NCI-H1694 treated with DMSO at 0.1 percent for 48 hours (cell line): ENCODE data around the gene PDE10A.

ENCODE experiments used
- DNase-seq: peaks from one replicate; lab custom pipeline; 2025; lab: John Stamatoyannopoulos, UW

Gene PDE10A

DNA sequence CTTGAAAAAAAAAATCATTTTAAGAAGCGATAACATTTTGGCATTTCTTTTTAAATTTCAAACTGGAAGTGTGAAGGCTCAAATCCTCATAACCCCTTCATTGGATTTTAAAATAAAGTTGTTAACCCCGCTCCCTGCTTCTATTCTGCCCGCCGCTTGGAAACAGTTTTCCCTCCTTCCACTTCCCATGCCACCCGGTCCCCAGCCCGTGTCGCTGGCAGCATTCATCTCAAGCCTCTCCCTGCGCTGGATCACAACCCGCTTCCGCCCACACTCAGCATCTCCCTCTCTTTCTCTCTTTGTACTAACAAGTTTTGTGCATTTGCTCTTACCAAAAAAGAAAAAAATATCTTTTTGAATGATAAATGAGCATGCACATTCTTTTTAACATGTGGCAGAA, 15.4 kb upstream of the PDE10A start:
- no peak for DNase-seq

DNA sequence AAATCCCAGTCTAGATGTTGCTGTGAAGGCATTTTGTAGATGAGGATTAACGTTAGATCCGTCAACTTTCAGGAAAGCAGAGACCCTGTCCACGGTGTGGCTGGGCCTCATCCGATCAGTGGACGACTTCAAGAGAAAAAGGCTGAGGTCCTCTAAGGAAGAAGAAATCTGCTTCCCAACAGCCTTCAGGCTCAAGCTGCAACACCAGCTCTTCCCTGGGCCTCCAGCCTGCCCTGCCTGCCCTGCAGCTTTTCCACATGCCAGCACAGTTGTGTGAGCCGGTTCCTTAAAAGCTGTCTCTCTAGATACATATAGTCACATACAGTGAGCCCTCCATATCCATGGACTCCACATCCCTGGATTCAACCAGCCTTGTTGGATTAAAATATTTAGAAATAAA, 14.1 kb upstream of the PDE10A start:
- DNase-seq, result no peak

DNA sequence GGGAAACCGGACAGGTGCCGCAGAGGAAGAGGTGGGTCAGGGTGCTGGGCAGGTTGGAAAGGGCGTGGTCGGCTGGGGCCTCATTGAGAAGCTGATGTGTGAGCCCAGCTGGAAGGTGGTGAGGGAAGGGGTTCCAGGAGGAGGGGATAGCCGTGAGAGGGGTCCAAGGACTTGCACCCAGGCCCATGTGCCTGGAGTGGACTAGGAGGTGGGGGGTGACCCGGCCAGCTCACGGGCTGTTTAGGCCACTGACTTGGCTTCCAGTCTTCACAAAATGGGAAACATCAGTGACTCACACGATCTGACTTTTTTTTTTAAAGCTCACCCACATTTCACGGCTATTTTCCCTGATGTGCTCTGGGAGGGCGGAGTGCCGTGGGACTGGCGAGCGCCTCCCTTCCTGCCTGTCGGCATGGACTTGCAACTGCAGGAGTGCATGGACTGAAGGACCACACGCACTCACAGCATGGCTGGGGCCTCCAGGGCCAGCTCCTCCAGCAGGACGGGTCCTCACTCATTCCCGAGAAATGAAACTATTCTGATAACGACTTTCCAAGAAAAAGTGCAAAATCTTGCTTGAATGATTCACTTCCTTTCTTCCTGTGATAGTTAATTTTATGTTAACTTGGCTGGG, 13.5 kb upstream of the PDE10A start:
- no peak for DNase-seq

DNA sequence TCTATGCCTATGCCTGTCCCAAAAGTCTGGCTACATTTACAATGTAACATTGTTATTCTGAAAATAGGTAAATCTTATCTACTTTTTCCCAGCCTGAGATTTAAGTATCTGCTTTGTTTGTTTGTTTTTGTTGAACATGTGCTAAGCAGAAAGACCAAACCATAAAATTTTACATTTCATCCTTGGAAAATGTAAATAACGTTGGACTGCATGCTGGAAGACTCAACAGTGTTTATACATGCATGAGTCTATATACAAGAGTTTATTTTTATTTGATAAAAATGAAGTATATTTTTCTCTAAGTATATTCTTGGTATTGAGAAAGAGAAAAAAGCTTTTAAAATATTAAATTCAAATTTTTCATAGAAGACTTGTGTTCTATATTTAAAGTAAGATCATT, 12.1 kb upstream of the PDE10A start:
- no peak for DNase-seq

DNA sequence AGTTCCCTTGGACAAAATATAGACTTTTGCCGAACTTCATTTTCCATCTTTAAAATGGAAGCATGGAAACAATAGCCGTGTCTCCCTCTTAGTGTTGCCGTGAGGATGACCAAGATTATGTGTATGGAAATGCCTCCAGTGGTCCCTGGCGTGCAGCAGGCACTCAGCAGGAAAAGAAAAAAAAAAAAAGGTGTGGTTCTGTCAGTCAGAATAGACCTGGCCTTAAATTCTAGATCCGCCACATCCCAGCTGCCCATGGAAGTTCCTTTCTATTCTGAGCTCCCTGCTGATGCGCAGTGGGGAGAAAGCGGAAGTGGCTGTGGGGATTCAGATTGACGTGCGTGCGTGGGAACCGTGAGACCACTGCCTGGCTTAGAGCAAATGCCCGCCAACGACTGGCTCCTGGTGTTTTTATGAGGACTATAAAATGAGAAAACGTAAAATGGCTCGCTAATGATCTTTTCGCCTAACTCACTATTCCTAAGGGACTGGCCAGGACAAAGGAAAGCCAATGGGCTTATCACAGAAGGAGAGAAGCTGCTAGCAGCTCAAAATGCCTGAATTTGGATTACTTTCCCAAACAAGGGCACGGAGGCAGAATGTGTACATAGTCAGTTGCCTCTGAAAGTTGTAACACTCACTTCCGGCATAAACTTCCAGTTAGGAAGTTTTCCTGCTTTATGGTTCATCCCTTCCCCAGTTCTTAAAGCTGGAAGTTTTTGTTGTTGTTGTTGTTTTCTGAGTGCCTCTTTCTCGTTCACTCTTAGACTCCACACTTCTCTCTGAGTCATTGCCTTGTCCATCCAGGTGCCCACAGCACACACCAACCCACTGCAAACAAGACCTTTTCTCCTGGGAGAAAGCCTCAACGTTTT, 11.4 kb upstream of the PDE10A start:
- DNase-seq, result no peak

DNA sequence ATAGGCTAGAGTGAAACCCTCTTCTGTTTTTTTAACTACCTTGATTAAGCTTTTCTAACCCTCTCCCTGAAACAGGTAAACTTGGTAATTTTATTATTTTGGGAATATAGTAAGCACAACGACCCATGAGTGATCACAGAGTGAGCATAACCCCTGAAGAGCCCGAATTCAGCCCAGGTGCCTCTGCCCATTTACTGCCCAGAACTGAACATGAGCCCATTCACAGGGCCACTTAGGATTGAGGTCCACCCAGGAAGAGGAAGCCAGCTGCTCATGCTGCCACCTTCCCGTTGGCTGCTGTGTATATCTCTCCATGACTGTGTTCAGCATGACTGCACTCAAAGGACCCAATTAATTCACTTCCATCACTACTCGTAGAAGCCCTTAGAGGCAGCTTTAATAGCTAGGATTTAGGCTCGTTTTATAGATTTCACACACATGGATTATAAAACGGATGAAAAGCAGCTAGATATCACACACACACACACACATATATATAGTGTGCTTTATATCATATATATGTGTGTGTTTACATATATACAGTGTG, 8.3 kb upstream of the PDE10A start:
- no peak for DNase-seq

DNA sequence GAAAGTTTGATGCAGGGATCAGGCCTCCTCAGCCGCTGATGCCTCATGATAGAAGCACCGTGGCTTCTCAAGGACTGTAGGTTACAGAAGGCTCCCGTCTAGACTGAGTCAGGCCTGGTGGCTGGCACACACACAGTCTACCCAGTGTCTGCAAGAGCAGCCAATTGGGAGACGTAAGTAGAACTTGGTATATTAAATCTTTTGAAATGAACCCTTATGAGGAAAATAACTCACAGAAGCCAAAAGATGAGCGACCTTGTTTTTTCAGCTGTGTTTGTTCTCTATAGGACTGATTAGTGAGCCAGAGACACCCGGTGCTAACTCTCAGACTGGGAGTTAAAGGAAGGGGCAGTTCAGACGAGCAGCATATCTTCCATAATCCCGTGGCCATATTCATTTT, 5.9 kb upstream of the PDE10A start:
- no peak for DNase-seq

DNA sequence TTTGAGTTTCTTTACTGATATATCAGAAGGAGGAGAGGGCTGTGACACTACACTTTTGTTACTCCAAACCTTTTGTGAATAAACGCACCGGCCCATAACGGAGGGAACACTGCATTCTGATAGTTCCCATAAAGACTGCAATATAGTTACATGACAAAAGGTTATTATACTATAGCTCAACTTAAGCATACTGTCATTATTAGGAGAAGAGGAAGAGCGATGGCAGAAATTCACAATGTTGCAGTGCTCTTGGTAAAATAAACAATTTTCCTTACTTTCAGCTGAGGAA, 2.3 kb upstream of the PDE10A start:
- no peak for DNase-seq

DNA sequence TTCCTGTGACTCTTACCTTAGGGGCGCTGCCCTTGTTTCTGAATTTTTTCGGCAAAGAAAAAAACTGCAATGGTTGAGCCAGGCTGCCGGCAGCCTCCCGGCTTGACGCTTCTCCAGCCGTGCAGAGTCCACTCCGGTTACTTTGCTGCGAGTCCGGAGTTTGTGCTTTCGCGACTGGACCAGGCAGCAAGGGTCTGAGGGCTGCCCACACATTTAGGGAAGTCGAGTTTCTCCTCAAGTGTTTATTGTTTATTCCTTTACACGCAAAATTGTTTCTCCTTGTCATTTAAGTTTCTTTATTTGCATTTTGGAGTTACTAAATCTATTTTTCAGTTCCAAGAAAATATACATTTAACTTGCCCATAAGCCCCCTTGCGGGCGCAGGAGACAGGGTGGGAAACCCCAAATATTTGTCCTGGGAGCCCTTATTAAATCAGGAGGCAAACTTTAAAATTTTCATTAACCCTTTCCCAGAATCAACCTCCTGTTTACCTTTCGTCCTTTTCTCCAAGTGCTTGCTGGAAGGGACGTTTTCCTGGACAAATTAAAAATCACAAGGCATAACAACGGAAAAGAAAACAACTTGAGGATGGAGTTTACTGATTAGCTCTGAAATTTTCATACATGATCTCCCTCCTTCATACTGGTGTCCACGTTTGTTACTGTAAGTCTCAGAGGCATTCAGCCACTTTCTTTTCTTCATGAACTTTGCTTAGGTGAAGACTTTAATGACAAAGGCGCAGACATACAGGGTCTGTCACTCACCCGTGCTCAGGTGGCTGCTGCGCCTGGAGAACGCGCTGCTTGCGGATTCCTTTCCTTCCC, 1.7 kb upstream of the PDE10A start:
- no peak for DNase-seq

DNA sequence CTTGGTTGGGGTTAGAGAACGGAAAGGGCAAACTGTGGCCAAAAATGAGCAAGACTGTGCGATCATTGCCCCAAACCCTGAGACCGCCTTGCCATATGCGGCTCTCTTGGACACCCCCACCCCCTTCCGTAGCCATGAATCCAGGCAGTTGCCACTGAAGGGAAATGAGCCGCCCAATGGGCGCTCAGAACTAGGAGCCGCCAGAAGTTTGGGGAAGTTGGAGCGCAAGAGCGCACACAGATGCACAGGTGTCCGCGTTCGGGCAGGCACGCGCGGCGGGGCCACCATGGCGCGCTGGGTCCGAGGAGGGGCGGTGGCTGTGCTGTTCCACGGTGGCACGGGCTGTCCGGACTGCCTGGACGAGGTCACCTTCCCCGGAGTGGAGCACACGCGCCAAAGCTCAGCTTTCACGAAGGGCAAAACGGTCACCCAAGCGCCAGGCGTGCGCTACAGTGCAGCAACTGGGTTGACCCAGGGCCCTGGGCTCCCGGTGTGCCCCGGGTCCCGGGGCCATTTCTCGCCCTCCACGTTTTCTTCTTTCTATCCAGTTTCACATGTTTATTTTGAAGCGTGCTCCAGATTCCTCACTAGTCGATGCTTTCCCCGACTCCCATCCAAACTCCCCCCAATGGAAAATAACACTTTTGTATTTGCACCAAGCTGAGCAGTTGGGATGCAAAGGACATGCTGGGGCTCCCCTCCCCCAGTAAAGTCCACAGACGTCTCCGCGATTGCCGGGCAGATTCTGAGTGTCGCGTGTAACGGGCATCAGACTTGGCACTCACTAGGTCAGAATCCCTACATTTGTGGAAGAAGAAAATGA, 906 bp upstream of the PDE10A start:
- no peak for DNase-seq

DNA sequence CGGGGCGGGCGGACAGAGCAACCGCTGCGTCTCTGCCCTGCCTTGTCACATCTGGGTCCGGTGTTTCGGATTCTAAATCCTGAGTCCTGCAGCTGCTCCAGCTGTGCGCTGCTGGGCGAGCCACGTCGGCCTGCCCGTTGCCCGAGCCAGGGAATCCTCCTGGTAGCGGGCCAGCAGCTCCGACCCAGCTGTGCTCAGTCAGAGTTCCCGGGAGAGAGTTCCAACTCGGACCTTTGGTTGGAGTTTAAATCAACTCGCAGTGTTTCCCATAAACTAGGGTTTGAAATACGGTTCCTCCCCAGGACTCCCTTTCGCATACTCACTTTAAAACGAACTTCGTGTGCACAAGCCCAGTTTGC, 315 bp upstream of the PDE10A start:
- no peak for DNase-seq

DNA sequence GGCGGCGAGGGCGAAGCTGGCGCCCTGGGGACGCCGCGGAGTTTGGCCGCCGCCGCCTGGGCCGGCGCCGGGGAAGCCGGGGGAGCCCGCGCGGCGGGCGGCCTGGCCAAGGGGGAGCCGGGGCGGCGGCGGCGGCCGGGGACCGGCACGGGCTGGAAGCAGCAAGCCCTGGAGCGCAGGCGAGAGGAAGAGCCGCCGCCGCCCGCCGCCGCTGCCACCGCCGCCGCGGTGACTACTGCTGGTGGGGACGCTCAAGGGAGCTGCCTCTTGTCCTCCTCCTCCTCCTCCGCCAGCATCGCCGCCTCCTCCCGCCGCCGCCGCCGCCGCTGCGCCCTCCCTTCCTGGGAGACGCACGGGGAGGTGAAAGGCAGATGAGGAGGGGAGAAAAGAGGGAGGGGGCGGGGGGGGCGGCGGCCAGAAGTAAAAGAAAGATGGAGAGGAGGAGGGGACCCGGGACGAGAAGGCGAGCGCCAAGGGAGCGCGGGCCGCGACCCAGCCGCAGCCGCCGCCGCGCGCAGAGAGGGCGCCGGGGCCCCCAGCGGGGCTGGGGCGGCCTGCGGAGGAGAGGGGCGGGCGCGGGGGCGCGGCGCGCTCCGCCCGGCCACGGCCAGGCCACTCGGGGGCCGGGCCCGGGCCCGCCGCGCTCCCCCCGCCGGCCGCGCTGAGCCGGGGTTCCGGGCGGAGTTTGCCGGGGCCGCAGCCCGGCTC, 846 bp downstream of the PDE10A start:
- no peak for DNase-seq

DNA sequence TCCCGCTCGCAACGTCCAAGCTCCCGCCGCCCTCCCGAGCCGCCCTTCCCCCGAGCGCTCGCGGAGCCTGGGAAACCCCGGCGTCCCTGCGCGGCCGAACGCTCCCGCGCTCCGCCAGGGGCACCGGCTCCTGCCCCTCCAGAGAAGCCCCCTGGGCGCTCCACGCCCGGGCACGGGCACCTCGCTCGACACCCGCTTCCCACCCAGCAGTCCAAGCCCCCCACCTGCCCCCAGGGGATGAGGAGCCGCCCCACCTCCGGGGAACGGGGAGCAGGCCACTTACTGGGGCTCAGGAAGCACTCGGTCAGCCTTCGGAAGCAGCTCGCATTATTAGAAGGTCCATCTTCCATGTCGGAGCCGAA, 1.4 kb downstream of the PDE10A start:
- DNase-seq, result no peak

DNA sequence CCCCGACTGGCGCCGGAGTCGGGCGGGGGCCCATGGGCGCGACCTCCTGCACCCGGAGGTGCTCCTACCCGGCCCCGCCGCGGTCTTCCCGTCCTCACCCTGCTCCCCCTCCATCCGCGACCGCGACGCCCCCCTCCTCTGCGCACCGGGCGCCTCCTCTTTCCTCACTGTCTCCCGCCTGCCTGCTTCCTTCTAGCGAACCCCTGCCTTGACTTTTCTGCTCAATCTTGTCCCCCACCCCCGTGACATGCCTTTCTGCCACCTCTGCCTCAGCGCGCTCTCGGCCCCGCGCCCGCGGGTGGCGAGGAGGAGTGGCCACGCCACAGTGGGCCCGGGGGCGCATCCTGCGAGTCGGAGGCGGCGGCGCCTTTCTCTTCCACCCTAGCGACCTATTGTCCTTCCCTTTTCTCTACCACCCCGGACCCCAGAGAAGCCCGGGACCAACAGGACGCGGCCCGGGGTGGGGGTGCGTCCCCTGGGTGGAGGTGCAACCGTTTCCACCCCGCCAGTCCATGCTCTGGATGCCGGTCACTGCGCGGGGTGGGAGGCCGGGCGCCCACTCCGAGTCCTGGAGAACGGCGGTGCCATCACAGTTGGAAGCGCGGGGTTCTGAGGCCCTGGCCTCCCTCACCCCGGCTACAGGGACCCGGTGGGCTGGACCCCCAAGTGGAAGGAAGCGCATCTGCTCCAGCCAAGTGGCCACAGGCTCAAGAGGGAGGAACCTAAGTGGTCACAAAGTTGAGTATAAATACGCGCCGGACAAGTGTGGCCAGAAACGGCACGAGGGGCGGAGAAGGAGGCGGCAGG, 2.0 kb downstream of the PDE10A start:
- DNase-seq, result no peak

DNA sequence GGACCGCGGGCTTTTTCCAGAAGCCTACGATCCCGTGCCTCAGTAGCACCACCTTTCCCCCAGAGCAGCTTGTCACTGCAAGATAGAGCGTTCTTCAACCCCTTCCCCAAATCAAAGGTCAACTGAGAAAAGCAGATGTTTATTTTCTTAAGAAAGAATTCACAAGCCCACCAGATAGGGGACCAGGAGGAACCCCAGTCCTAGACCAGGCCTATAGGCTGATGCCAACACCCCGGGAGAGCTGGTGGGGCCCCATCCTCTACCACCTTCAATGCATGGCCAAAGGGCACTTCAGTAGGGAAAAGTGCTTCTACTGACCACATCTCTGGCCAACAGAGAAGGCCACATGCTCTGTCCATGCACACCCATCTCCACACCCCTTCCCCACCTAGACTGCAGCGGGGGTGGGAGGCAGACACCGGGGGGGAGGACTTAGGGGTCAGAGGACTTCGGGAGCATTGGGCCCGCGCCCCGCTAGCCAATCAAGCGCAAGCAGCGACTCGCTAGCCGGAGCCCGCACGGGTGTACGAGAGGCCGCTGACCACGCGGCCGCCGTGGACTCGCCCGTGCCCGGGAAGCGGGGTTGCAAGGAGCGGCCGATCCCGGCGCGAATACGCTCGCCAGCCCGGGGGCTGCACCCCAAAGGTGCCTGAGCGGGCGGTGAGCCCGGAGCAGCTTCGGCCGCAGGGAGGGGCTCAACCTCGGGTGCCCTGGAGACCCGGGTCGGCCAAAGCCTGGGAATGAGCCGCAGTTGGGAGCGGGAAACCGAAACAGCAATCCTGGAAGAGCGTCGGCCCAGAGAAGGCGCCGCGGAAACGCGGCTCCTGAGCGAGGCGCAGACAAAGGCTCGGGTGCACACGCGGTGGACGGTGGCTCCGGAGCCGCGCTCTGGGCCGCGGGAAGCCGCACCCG, 2.8 kb downstream of the PDE10A start:
- no peak for DNase-seq

DNA sequence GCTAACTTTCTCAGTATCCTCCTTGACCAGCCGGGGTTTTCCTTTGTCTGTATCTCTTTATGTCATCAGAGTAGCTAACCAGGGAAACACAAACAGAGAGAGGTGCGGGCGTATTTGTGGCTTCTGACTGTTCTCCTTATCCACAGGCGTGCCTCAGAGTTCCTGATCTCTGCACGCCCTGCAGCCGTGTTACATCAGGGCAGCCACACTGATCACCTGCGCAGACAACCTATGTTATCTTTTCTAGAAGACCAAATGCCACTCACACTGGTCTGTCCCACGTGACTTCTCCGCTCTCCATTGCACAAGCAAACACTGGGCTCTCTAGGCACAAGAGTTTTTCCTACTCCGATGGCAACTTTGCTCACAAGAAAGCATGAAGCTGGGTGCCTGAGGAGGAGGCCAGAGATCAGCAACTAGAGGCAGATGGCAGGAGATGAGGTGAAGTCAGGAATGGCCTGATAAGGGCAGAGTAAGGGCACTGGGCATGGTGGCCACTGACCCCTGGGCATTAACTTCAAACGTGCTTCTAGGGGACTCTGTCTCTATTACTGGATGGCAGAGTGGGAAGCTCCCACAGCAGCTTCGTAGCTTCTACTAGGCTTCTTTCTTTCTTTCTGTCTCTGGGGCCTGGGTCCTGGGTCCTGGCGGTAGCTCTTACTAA, 4.5 kb downstream of the PDE10A start:
- no peak for DNase-seq

DNA sequence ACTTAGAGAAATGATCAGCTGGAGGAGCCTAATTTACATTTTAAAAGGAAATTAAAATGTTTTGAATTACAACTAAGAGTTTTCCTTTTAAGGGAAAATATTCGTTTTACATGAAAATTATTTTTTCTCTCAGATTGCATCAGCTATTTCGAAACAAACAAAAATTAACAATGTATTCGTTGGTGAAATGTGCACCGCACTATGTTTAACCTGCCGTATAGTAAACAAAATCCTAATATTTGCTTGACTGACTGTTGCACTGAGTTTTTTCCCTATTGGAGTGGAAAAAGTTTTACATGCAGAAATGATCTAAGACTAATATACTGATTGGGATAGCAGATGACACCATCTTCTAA, 5.7 kb downstream of the PDE10A start:
- no peak for DNase-seq

DNA sequence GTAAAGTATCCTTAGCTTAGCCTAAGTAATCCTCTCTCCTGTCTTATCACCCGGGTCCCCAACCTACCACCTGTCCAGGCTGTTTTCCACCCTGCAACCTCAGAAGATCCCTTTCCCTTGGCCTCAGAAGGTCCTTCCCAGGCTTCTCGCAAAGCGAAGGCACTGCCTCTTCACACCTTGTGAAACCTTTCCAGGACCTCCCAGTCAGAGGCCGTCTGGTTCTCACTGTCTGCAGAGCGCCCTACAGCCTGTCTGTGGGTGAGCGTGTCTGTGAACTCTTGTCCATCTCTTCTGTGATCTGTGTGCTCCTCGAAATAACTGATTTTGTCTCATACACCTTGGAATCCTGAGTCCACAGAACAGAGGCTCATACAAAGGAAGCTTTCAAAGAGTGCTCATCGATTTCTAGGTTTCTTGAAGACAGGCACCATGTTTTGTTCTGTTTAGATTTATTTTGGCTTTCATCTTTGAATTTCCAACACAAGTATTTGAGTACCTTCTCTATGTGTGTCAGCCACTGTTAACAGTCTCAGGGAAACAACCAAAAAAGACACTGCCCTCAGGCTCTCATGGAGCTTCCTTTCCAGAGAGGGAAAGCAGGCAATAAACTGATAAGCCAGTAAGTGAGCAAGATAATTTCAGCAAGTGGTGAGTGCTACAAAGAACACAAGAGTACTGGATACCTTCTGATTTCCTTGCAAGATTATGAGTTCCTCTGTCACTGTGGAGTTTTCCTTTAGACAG, 6.3 kb downstream of the PDE10A start:
- DNase-seq, result no peak
